Activated T-helper 1 cell treated with anti-CD3 and anti-CD28 coated beads, Interleukin-2, amount 50 U/mL, for 16 hours (primary cell): Measurements from ENCODE around the gene ATP6V1B1.

Experiments
- DNase-seq, 2 donors: peaks; one replicate each; pipeline ENCODE4 v3.0.0-alpha.2; 2020; ENCODE audit warnings: low read depth in 1 of 2, low spot score in 1 of 2

The ATP6V1B1 gene

GRCh38 chr2:70943205-70943871 is 7.6 kb downstream of the ATP6V1B1 start:
- DNase-seq: no peak

DNA sequence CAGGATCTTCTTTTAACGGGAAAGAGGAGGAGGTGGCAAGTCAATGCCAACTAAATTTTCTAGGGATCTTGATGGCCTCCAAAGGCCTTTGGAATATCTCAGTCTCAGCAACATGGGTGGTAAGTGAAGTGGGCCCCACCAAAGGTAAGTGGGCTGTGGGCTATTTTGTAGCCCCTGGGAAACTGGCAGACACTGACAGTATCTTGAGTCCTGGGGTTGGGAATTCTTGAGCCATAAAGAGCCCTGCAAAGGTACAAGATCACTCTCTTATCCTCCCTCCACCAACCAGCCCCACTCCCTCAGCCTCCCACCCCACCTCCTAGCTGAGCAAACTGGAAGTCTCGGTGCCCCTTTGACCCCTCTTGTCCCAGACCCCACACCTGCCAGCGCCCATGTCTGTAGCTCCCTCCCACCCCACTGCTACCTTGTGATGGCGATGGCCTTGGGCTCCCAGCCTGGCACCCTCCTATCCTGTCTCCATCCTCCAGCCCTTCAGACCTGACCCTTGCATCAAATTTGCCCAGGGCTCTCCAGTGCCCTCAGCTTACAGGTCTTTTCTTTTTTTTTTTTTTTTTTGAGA is 8.5 kb downstream of the ATP6V1B1 start:
- DNase-seq: no peak

- DNase-seq: no peak
Observed at GRCh38 chr2:70946832-70947442, 11.2 kb downstream of the ATP6V1B1 start.

DNA sequence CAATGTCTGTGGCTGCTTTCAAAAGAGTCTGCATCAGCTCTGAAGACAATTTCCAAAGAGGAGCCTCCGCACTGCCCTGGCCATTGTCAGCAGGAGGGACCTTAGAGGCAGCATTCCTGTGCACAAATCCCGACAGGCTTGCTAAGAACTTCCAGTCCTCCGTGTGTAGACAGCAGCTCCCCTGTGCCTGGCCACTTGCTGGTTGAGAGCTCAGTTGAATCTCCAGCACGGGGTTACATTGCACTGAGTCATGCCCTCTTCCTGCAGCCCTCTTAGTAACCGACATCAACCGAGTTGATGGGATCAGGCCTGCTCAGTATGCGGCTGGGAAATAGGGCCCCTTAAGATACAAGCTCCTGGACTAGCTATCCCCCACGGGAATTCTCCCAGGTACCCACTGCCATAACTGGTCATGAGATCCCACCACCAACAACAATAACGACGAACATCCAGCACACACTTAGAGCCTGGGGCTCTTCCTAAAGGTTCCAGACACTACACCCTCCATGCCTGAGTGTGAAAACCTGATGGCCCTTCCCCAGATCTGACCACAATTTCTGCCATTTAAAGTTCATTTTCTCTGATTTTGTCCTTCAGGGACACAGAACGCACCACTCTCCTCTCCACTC is 12.0 kb downstream of the ATP6V1B1 start:
- DNase-seq: no peak

DNA sequence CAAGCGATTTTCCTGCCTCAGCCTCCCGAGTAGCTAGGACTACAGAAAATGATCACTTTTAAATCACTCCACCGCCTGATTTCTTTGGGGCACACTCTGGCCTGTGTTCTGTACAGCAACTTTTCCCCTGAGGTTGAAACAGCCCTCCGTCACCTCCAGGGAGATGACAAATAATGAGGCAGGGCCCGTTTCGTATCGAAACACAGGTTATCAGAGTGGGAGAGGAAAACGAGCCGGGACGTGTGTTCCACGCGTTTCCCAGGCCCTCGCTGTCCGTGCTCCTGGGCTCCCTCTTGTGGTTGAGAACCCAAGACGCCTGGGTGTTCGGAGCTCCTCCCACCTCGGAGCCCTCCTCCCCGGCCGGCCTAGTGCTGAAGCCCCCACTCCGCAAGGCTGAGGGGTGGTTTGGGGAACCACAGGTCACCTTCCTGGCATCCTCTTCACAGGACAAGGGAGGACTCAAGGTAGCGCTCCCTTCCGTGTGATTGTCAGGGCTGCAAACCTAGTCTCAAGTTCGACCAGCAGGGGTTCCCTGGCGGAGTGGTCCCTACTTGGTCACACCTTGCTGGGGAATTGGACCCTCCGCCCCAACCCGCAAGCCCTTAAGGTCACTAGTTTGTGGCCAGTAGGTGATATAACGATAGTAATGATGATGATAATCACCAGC is 12.8 kb downstream of the ATP6V1B1 start:
- DNase-seq: peak; percentile 57 to 61

DNA sequence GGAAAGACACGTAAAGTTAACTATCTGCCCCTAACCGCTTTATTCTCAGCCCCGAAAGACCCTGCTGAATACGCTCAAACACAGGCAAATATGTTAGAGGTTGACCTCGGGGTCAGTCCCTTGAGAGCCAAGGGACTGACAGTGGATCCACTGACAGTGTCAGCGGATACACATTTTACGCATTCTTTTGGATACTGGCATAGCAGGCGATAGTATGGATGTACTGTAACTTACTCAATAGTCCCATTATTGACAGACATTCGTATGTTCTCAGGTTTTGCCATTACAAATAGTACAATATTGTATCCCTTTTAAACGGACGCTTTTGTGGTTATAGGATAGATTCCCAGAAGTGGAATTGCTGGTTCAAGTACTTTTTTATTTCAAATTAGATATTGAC is 13.4 kb downstream of the ATP6V1B1 start:
- no peak for DNase-seq

DNA sequence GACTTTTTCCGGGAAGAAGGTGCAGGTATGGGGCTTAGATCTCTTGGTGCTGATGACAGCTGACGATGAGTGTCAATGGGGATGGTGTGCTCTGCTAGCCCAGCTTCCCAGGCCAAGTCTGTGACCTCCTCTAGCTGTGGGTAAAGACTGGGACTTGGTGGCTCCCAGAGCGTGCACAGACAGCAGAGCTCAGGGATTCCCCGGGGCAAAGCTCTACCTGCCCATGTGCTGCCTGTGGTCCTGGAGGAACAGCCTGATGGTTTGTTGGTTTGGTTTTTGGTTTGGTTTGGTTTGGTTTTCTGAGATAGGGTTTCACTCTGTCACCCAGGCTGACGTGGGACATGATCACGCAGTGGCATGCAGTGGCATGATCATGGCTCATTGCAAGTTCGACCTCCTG is 19.2 kb downstream of the ATP6V1B1 start:
- DNase-seq: no peak

DNA sequence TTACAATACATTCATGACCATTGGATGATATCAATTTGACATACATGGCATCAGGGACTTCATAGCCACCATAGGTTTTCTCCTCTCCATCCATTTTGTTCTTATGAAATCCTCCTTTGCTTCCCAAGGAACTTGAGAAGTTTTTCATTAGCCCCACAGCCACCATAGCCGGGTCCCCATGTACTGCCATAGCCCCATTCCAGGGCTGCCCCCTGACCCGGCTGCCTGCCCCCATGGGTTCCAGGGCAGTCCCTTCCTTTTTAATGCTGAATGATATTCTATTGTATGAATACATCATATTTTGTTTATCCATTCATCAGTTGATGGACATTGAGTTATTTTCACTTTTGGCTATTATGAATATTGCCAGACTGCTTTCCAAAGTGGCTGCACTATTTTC is 20.4 kb downstream of the ATP6V1B1 start:
- DNase-seq: no peak

- DNase-seq: no peak
Observed at GRCh38 chr2:70957798-70958197, 22.1 kb downstream of the ATP6V1B1 start.

GRCh38 chr2:70958759-70959158 is 23.1 kb downstream of the ATP6V1B1 start:
- DNase-seq: no peak

DNA sequence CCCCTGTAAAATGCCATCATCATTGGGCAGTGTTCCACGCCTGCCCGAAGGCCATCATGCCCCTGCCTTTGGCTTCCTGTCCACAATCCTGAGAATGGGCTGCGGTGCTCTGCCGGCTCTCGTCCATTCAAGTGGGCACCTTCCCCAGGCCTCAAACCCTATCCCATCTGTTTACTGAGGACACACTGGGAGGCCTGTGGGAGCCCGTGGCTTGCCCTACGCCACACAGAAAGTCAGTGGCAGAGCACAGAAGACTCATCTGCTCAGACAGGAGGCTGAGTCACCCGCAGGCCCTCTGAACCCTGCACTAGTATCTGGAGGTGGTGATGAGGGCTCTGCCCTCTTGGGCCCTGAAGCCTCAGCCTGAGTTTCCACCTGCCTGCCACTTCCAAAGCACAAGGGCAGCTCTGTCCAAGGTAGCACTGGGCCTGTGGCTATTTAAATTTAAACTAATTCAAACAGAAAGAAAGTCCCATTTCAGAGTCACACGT is 23.6 kb downstream of the ATP6V1B1 start:
- no peak for DNase-seq

- DNase-seq: no peak
Observed at GRCh38 chr2:70959851-70960832, 24.4 kb downstream of the ATP6V1B1 start.

GRCh38 chr2:70960833-70961647 is 25.3 kb downstream of the ATP6V1B1 start:
- no peak for DNase-seq

DNA sequence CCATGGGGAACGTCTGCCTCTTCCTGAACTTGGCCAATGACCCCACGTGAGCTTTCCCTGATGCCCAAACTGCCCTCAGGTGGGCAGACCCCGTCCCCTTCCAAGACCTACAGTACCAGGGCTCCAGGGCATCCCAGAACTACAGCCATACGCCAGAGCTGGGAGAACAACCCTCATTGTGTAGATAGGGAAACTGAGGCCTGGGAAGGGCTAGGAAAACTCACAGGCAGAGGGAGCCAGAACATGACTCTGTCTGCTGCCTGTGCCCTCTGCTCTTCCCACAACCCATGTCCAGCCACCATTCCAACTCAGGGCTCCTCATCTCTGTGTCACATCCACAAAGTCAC is 25.9 kb downstream of the ATP6V1B1 start:
- DNase-seq: no peak

GRCh38 chr2:70962211-70962884 is 26.6 kb downstream of the ATP6V1B1 start:
- DNase-seq: no peak

- DNase-seq: no peak
Observed at GRCh38 chr2:70962885-70963878, 27.5 kb downstream of the ATP6V1B1 start.

DNA sequence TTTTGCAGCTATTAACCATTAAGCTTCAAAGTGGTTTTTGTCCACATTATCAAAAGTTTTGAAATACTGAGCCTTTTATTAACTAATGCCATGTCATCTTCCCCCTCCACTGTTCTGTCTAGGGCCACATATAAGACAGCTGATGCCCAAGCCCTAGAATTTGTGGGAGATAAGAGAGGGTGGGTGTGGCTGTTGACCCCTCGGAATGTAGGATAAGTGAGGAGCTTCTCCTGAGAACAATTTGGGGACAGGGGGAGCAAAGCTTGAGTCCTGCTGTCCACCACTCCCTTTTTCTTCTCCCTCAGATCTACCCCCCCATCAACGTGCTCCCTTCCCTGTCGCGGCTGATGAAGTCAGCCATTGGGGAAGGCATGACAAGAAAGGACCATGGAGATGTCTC is 28.4 kb downstream of the ATP6V1B1 start:
- no peak for DNase-seq
